Osteoblast (primary cell): ENCODE results near the gene USP2. TPM values are rescaled to one million over a fixed set of nuclear protein-coding genes. Genes with fewer than 3 reads are reported as not detected.

Experiments
- DNase-seq: peaks from one replicate; pipeline ENCODE4 v3.0.0; 2011; ENCODE audit warnings: low spot score, mixed read lengths; ENCODE audit not compliant: insufficient read length; ENCODE audit errors: missing footprints
- H2AFZ ChIP-seq: 2 replicates; pipeline ENCODE4 v1.6.0; 2011; ENCODE audit warnings: mild to moderate bottlenecking, low read length
- H3K27ac ChIP-seq: 2 replicates; pipeline ENCODE4 v1.5.1; 2011; ENCODE audit warnings: mild to moderate bottlenecking, low read depth, low read length, moderate library complexity
- H3K27me3 ChIP-seq: 2 replicates; pipeline ENCODE4 v1.6.0; 2012; ENCODE audit warnings: mild to moderate bottlenecking, control low read depth, inconsistent platforms, low read length, moderate library complexity; ENCODE audit not compliant: insufficient read depth
- H3K36me3 ChIP-seq: 2 replicates; pipeline ENCODE4 v1.5.1; 2011; ENCODE audit warnings: mild to moderate bottlenecking, low read length, control low read depth, moderate library complexity; ENCODE audit not compliant: insufficient read depth
- H3K4me1 ChIP-seq: 2 replicates; pipeline ENCODE4 v1.5.1; 2011; ENCODE audit warnings: mild to moderate bottlenecking, low read length, control low read depth, moderate library complexity; ENCODE audit not compliant: insufficient read depth
- H3K4me2 ChIP-seq: 2 replicates; pipeline ENCODE4 v1.6.0; 2011; ENCODE audit warnings: mild to moderate bottlenecking, low read length; ENCODE audit not compliant: insufficient read depth
- H3K4me3 ChIP-seq: fragments of 200-600 bp; sonication (generic); 3 replicates; pipeline ENCODE4 v1.5.1; 2012; ENCODE audit warnings: mild to moderate bottlenecking, low read length, inconsistent platforms; ENCODE audit not compliant: insufficient read depth
- H3K79me2 ChIP-seq: 2 replicates; pipeline ENCODE4 v1.6.0; 2012; ENCODE audit warnings: mild to moderate bottlenecking, low read length, control low read depth, inconsistent platforms; ENCODE audit not compliant: insufficient read depth
- H3K9me3 ChIP-seq: 2 replicates; pipeline ENCODE4 v1.5.1; 2011; ENCODE audit warnings: low read depth, low read length, control low read depth
- H4K20me1 ChIP-seq: 2 replicates; pipeline ENCODE4 v1.6.0; 2012; ENCODE audit warnings: mild to moderate bottlenecking, low read length, control low read depth; ENCODE audit not compliant: insufficient read depth
- total RNA-seq: library from RNA; depleted of rRNA; stranded (reverse); fragments of >200 nt; gene quantifications from 2 replicates; pipeline ENCODE4 v1.2.3, GENCODE V29; 2012
- TF ChIP-seq, protein P1 (sequence below): IDR thresholded peaks from 2 replicates; pipeline ENCODE4 v1.5.1; 2011; ENCODE audit warnings: mild to moderate bottlenecking, low read depth, low read length, moderate library complexity; ENCODE audit errors: extremely low read depth

USP2 gene
- total RNA-seq, 1 donor = 0.36 TPM

DNA sequence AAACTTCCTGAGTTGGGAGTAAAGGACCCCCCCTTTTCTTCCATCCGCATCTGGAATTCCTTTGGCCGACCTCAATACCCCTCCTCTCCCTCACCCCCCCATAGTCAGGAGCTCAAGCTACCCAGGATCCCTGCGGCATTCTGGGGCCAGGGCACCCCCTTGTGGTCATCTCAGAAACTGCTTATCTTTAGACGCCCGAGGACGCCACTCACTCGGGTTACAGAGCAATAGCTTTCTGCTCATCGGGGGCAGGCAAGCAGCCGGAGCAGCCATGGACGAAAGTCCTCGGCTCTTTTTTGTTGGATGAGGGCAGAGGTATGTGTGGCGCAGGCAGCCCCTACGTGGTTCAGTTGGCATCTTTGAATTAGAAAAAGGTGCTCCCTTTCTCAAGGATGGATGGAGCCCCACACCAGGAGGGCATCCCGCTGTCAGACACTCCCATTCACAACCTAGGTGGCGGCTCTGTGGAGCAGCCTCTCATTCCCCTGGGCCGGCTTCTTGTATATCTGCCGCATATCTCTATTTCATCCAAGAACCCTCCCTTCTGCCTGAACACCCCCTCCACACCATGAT is 43.1 kb downstream of the USP2 start:
- TF ChIP-seq, protein P1, sequence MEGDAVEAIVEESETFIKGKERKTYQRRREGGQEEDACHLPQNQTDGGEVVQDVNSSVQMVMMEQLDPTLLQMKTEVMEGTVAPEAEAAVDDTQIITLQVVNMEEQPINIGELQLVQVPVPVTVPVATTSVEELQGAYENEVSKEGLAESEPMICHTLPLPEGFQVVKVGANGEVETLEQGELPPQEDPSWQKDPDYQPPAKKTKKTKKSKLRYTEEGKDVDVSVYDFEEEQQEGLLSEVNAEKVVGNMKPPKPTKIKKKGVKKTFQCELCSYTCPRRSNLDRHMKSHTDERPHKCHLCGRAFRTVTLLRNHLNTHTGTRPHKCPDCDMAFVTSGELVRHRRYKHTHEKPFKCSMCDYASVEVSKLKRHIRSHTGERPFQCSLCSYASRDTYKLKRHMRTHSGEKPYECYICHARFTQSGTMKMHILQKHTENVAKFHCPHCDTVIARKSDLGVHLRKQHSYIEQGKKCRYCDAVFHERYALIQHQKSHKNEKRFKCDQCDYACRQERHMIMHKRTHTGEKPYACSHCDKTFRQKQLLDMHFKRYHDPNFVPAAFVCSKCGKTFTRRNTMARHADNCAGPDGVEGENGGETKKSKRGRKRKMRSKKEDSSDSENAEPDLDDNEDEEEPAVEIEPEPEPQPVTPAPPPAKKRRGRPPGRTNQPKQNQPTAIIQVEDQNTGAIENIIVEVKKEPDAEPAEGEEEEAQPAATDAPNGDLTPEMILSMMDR = peak; percentile 94
- Histone ChIP-seq H3K79me2 (peaks cover 28% of the 10 kb centered on the region), H3K4me1 (peaks cover 51% of the 10 kb centered on the region), H4K20me1 (peaks cover 12% of the 10 kb centered on the region), H3K4me3 (peak overlapping the region; percentile 76), H3K27me3 (peaks cover 6% of the 10 kb centered on the region), H3K27ac (peak overlapping the region; percentile 81), H3K9me3 (no peaks in the 10 kb centered on the region), H3K36me3 (peaks cover 6% of the 10 kb centered on the region), H3K4me2 (peak overlapping the region; percentile 82), H2AFZ (peak overlapping the region; percentile 51)
- peak; percentile 99 for DNase-seq

DNA sequence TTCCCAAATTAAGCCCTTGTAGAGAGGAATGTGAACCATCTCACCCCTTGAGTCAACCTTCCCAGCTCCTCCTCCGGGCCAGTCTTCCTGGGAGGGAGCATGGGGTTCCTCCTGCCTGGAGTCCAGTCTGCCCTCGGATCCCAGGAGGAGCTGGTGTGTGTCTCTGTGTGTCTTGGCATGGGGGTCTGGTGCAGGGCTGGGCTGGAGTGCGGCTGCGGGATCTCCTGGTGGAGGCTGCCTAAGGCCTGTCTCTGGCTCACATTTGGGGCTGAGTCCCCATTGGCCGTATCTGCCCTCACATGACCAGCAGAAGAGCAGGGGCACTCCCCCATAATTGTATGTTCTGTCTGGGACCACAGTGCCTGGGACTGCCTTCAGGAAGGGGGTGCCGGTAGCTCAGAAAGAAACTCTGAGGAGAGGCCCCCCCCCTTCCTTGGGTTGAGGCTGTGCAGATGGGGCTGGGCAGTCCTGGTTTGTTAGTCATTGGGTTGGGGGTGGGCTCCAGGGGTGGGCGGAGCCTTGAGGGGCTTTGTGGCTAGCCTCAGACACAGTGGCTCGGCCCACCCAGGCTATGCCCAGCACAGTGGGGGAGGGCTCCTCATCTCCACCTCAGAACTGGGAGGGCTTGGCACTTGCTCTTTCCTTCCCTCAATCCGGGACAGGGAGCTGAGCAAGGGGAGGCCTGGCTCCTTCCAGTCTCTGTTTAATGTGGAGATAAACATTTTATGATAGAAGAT is 43.7 kb downstream of the USP2 start:
- H3K36me3 ChIP-seq = peaks cover 6% of the 10 kb centered on the region
- H3K4me2 ChIP-seq = peak overlapping the region; percentile 82
- H4K20me1 ChIP-seq = peaks cover 12% of the 10 kb centered on the region
- peak overlapping the region; percentile 76 for H3K4me3 ChIP-seq
- H2AFZ ChIP-seq = peak overlapping the region; percentile 80
- TF ChIP-seq, protein P1 = no peak
- H3K27ac ChIP-seq = peak overlapping the region; percentile 81
- peaks cover 51% of the 10 kb centered on the region for H3K4me1 ChIP-seq
- H3K9me3 ChIP-seq = no peaks in the 10 kb centered on the region
- peak; percentile 96 for DNase-seq
- peaks cover 6% of the 10 kb centered on the region for H3K27me3 ChIP-seq
- peaks cover 28% of the 10 kb centered on the region for H3K79me2 ChIP-seq

DNA sequence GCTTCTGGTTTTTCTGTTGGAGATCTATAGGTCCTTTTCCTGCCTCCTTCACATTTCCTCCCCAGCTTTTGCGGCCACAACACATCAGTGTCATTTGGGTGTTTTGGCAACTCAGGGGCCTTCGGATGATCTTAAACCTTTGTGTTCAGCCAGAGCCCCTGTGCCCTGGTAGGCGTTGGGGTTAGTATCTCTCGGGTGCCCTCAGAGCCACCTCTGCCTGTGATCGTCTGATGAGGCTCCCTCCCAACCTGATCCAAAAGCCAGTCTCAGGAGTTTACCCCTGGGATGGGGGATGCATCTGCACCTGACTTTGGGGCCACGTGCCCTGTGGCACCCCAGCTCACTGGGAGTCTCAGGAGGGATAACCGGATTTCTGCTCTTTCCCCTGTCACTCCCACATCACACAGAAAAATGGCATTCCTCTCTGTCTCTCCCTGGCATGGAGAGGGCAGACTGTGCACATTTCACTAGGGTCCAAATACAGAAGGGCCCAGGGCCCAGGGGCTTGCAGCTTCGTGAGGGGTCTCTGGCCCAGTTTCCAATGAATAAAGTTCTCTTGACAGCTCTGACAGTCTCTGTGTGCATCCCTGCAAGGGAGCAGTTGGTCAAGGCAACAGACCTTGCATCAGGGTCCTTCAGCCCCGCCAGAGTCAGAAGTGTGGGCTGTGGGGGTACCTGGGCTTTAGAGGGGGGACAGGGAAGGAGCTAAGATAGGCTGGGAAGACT is 44.6 kb downstream of the USP2 start:
- Histone ChIP-seq H3K27me3 (peaks cover 6% of the 10 kb centered on the region), H3K4me3 (peak overlapping the region; percentile 76), H2AFZ (peak overlapping the region; percentile 80), H3K4me2 (peak overlapping the region; percentile 82), H3K27ac (no peak overlapping the region), H4K20me1 (peaks cover 12% of the 10 kb centered on the region), H3K9me3 (no peaks in the 10 kb centered on the region), H3K4me1 (peaks cover 51% of the 10 kb centered on the region), H3K36me3 (peaks cover 6% of the 10 kb centered on the region), H3K79me2 (peaks cover 28% of the 10 kb centered on the region)
- DNase-seq = no peak
- TF ChIP-seq, protein P1 = no peak
